GM03348 (cell line): Measurements from ENCODE around the gene ARRDC5.
A peak's percentile ranks its signal among the peaks of the same experiment; 100 is the strongest.
"Not testable (repeated sequence)": the region's sequence is repeated elsewhere in the genome, so short reads cannot be mapped to it uniquely, and the experiment has no call there.

Source experiments
- DNase-seq: peaks from one replicate; pipeline ENCODE4 v3.0.0; 2012; ENCODE audit warnings: low spot score

ARRDC5 gene

GRCh38 chr19:4902796-4903195, at the start of gene ARRDC5:
TSS of gene ARRDC5 (minus strand) at chr19:4902896. CDS start at chr19:4902825, 71 bp downstream.
- DNase-seq = no peak

- DNase-seq = no peak
These were observed 49.0 kb upstream of the ARRDC5 start for GRCh38 chr19:4951656-4952055.

GRCh38 chr19:4950650-4951049, 48.0 kb upstream of the ARRDC5 start:
- DNase-seq = not testable (repeated sequence)

GRCh38 chr19:4941638-4942169, 39.0 kb upstream of the ARRDC5 start:
- DNase-seq = not testable (repeated sequence)

- no peak for DNase-seq
These were observed 36.8 kb upstream of the ARRDC5 start for GRCh38 chr19:4939466-4939865.

- DNase-seq = not testable (repeated sequence)
These were observed 35.8 kb upstream of the ARRDC5 start for GRCh38 chr19:4938461-4938860.

GRCh38 chr19:4937060-4937459, 34.4 kb upstream of the ARRDC5 start:
- DNase-seq = no peak

- DNase-seq = no peak
These were observed 32.7 kb upstream of the ARRDC5 start for GRCh38 chr19:4935444-4935843.

GRCh38 chr19:4933528-4933927, 30.8 kb upstream of the ARRDC5 start:
- no peak for DNase-seq

GRCh38 chr19:4932711-4933110, 30.0 kb upstream of the ARRDC5 start:
- no peak for DNase-seq

- no peak for DNase-seq
These were observed 28.0 kb upstream of the ARRDC5 start for GRCh38 chr19:4930664-4931063.

GRCh38 chr19:4929186-4929585, 26.5 kb upstream of the ARRDC5 start:
- no peak for DNase-seq

- no peak for DNase-seq
These were observed 20.6 kb upstream of the ARRDC5 start for GRCh38 chr19:4923276-4923747.

- DNase-seq = no peak
These were observed 20.0 kb upstream of the ARRDC5 start for GRCh38 chr19:4922530-4923275.

- no peak for DNase-seq
These were observed 13.8 kb upstream of the ARRDC5 start for GRCh38 chr19:4916292-4917082.

GRCh38 chr19:4914736-4915501, 12.2 kb upstream of the ARRDC5 start:
- DNase-seq = peak; percentile 66

- DNase-seq = no peak
These were observed 11.5 kb upstream of the ARRDC5 start for GRCh38 chr19:4913996-4914735.

GRCh38 chr19:4911786-4912672, 9.3 kb upstream of the ARRDC5 start:
- peak; percentile 96 for DNase-seq

- no peak for DNase-seq
These were observed 8.6 kb upstream of the ARRDC5 start for GRCh38 chr19:4911314-4911713.

GRCh38 chr19:4910594-4911281, 8.0 kb upstream of the ARRDC5 start:
- DNase-seq = peak; percentile 71
